Stimulated activated CD8-positive, alpha-beta memory T cell treated with anti-CD3 and anti-CD28 coated beads, Interleukin-15, amount 100 ng/mL, for 1 hour (primary cell): ENCODE results near the gene TXNRD2.
"Not testable (repeated sequence)": the region's sequence is repeated elsewhere in the genome, so short reads cannot be mapped to it uniquely, and the experiment has no call there.

Source experiments
- DNase-seq: peaks from one replicate; pipeline ENCODE4 v3.0.0-alpha.2; 2020; ENCODE audit warnings: low read depth

Gene TXNRD2

GRCh38 chr22:19923914-19924513 lies 17.6 kb downstream of the TXNRD2 start:
- DNase-seq, result no peak

GRCh38 chr22:19921544-19922081 lies 20.0 kb downstream of the TXNRD2 start:
- DNase-seq, result no peak

GRCh38 chr22:19919701-19920363 lies 21.8 kb downstream of the TXNRD2 start:
- DNase-seq, result no peak

- DNase-seq, result no peak
Measured at GRCh38 chr22:19918332-19919106, 23.1 kb downstream of the TXNRD2 start.

GRCh38 chr22:19917389-19918138 lies 24.1 kb downstream of the TXNRD2 start:
- no peak for DNase-seq

- DNase-seq, result no peak
Measured at GRCh38 chr22:19916941-19917340, 24.7 kb downstream of the TXNRD2 start.

GRCh38 chr22:19916006-19916405 lies 25.6 kb downstream of the TXNRD2 start:
- DNase-seq, result no peak

- no peak for DNase-seq
Measured at GRCh38 chr22:19915287-19915954, 26.2 kb downstream of the TXNRD2 start.

- no peak for DNase-seq
Measured at GRCh38 chr22:19914201-19914943, 27.2 kb downstream of the TXNRD2 start.

GRCh38 chr22:19913337-19913936 lies 28.2 kb downstream of the TXNRD2 start:
- no peak for DNase-seq

- DNase-seq, result no peak
Measured at GRCh38 chr22:19912271-19912999, 29.2 kb downstream of the TXNRD2 start.

- DNase-seq, result no peak
Measured at GRCh38 chr22:19911540-19912270, 29.9 kb downstream of the TXNRD2 start.

GRCh38 chr22:19910180-19910744 lies 31.4 kb downstream of the TXNRD2 start:
- no peak for DNase-seq

- peak; percentile 77 for DNase-seq
Measured at GRCh38 chr22:19909350-19910179, 32.1 kb downstream of the TXNRD2 start.

GRCh38 chr22:19907902-19908301 lies 33.7 kb downstream of the TXNRD2 start:
- not testable (repeated sequence) for DNase-seq

- DNase-seq, result not testable (repeated sequence)
Measured at GRCh38 chr22:19906864-19907263, 34.8 kb downstream of the TXNRD2 start.

- no peak for DNase-seq
Measured at GRCh38 chr22:19905347-19906276, 36.0 kb downstream of the TXNRD2 start.
